H9 (cell line): Measurements from ENCODE around the gene LRSAM1. TPM values are rescaled to one million over a fixed set of nuclear protein-coding genes. Genes with fewer than 3 reads are reported as not detected.

Source experiments
- DNase-seq: peaks from one replicate; pipeline ENCODE4 v3.0.0-alpha.2; 2017
- H2AFZ ChIP-seq: one replicate; pipeline ENCODE4 v1.6.1; 2013; ENCODE audit warnings: mild to moderate bottlenecking, low read length, control low read depth, moderate library complexity
- H2AK5ac ChIP-seq: 2 replicates; pipeline ENCODE4 v1.6.1; 2013; ENCODE audit warnings: low read length, control low read depth, mixed read lengths; ENCODE audit not compliant: insufficient read length
- H2BK120ac ChIP-seq: one replicate; pipeline ENCODE4 v1.6.1; 2013; ENCODE audit warnings: low read depth, mild to moderate bottlenecking, low read length, control low read depth, inconsistent platforms; ENCODE audit not compliant: poor library complexity, severe bottlenecking
- H2BK12ac ChIP-seq: 2 replicates; pipeline ENCODE4 v1.6.1; 2013; ENCODE audit warnings: low read length, control low read depth, mixed read lengths, low read depth; ENCODE audit not compliant: insufficient read length
- H2BK15ac ChIP-seq: 2 replicates; pipeline ENCODE4 v1.6.1; 2013; ENCODE audit warnings: low read depth, low read length, control low read depth
- H2BK20ac ChIP-seq: one replicate; pipeline ENCODE4 v1.6.1; 2013; ENCODE audit warnings: low read depth, mild to moderate bottlenecking, low read length, control low read depth, inconsistent platforms; ENCODE audit not compliant: poor library complexity, severe bottlenecking
- H2BK5ac ChIP-seq: 2 replicates; pipeline ENCODE4 v1.6.1; 2013; ENCODE audit warnings: low read length, control low read depth, mixed read lengths; ENCODE audit not compliant: insufficient read length
- H3K14ac ChIP-seq: 2 replicates; pipeline ENCODE4 v1.6.1; 2013; ENCODE audit warnings: low read length, control low read depth; ENCODE audit not compliant: insufficient read depth
- H3K18ac ChIP-seq: 2 replicates; pipeline ENCODE4 v1.6.1; 2013; ENCODE audit warnings: low read depth, mild to moderate bottlenecking, mixed read lengths, low read length, control low read depth; ENCODE audit not compliant: insufficient read length
- H3K23ac ChIP-seq: 2 replicates; pipeline ENCODE4 v1.6.1; 2013; ENCODE audit warnings: low read length, control low read depth, mixed read lengths, low read depth; ENCODE audit not compliant: insufficient read length
- H3K23me2 ChIP-seq: 2 replicates; pipeline ENCODE4 v1.6.1; 2013; ENCODE audit warnings: low read depth, mild to moderate bottlenecking, mixed read lengths, low read length, control low read depth; ENCODE audit not compliant: insufficient read length, poor library complexity, severe bottlenecking
- H3K27ac ChIP-seq: 2 replicates; pipeline ENCODE4 v1.5.1; 2013; ENCODE audit warnings: low read length, control low read depth, mixed read lengths, low read depth; ENCODE audit not compliant: insufficient read length
- H3K27me3 ChIP-seq: 2 replicates; pipeline ENCODE4 v1.6.1; 2013; ENCODE audit warnings: low read length, control low read depth, inconsistent platforms; ENCODE audit not compliant: insufficient read depth
- H3K4ac ChIP-seq: 2 replicates; pipeline ENCODE4 v1.6.1; 2013; ENCODE audit warnings: low read depth, mild to moderate bottlenecking, control low read depth, inconsistent platforms, low read length, moderate library complexity
- H3K4me1 ChIP-seq: 2 replicates; pipeline ENCODE4 v1.6.1; 2013; ENCODE audit warnings: low read length, control low read depth, inconsistent platforms; ENCODE audit not compliant: insufficient read depth
- H3K4me2 ChIP-seq: 2 replicates; pipeline ENCODE4 v1.6.1; 2013; ENCODE audit warnings: low read length, control low read depth, mixed read lengths; ENCODE audit not compliant: insufficient read length, insufficient read depth
- H3K56ac ChIP-seq: 2 replicates; pipeline ENCODE4 v1.6.1; 2013; ENCODE audit warnings: low read depth, mild to moderate bottlenecking, mixed read lengths, low read length, control low read depth; ENCODE audit not compliant: insufficient read length
- H3K79me1 ChIP-seq: 2 replicates; pipeline ENCODE4 v1.6.1; 2013; ENCODE audit warnings: low read depth, mild to moderate bottlenecking, moderate library complexity, low read length, control low read depth, inconsistent platforms; ENCODE audit not compliant: insufficient read depth, poor library complexity, severe bottlenecking
- H3K79me2 ChIP-seq: 2 replicates; pipeline ENCODE4 v1.6.1; 2013; ENCODE audit warnings: low read length, control low read depth, inconsistent platforms; ENCODE audit not compliant: insufficient read depth
- H3K9ac ChIP-seq: 2 replicates; pipeline ENCODE4 v1.6.1; 2013; ENCODE audit warnings: low read length, control low read depth, mixed read lengths; ENCODE audit not compliant: insufficient read length; ENCODE audit errors: extremely low read depth
- H3K9me3 ChIP-seq: one replicate; pipeline ENCODE4 v1.6.1; 2013; ENCODE audit warnings: low read depth, low read length, inconsistent platforms; ENCODE audit not compliant: control insufficient read depth
- H3T11ph ChIP-seq: one replicate; pipeline ENCODE4 v1.6.1; 2013; ENCODE audit warnings: mild to moderate bottlenecking, low read length, control low read depth, inconsistent platforms
- H4K20me1 ChIP-seq: one replicate; pipeline ENCODE4 v1.6.1; 2013; ENCODE audit not compliant: control insufficient read depth, insufficient read length, insufficient read depth
- H4K5ac ChIP-seq: 2 replicates; pipeline ENCODE4 v1.6.1; 2013; ENCODE audit warnings: low read depth, mild to moderate bottlenecking, mixed read lengths, low read length, control low read depth; ENCODE audit not compliant: insufficient read length
- H4K8ac ChIP-seq: replicated peaks from 2 replicates; pipeline ENCODE4 v1.6.1; 2013; ENCODE audit warnings: low read length, control low read depth, mixed read lengths, low read depth; ENCODE audit not compliant: insufficient read length
- H4K91ac ChIP-seq: 2 replicates; pipeline ENCODE4 v1.6.1; 2013; ENCODE audit warnings: low read depth, mild to moderate bottlenecking, moderate library complexity, mixed read lengths, low read length, control low read depth; ENCODE audit not compliant: insufficient read length
- H3K27ac Mint-ChIP-seq, 3 experiments: 2 replicates in 2 of 3; 3 replicates in 1 of 3; pipeline ENCODE4 v1.8.0; 2020 to 2021; ENCODE audit warnings: mixed read lengths in 3 of 3, mild to moderate bottlenecking in 1 of 3, moderate library complexity in 1 of 3
- H3K27me3 Mint-ChIP-seq: 2 replicates; pipeline ENCODE4 v1.8.0; 2021; ENCODE audit warnings: low read depth, mild to moderate bottlenecking, moderate library complexity, mixed read lengths
- H3K36me3 Mint-ChIP-seq, 3 experiments: 2 replicates in 2 of 3; 3 replicates in 1 of 3; pipeline ENCODE4 v1.8.0; 2020 to 2021; ENCODE audit warnings: low read depth in 3 of 3, mixed read lengths in 3 of 3; ENCODE audit not compliant: insufficient read depth in 1 of 3
- H3K4me1 Mint-ChIP-seq, 2 experiments: 2 replicates each; pipeline ENCODE4 v1.8.0; 2020; ENCODE audit warnings: mixed read lengths in 2 of 2
- H3K4me3 Mint-ChIP-seq, 2 experiments: 2 replicates in 1 of 2; 3 replicates in 1 of 2; pipeline ENCODE4 v1.8.0; 2020 to 2021; ENCODE audit warnings: mild to moderate bottlenecking in 2 of 2, mixed read lengths in 2 of 2, moderate library complexity in 1 of 2
- H3K9me3 Mint-ChIP-seq, 2 experiments: 2 replicates in 1 of 2; 3 replicates in 1 of 2; pipeline ENCODE4 v1.8.0; 2020; ENCODE audit warnings: mild to moderate bottlenecking in 2 of 2, mixed read lengths in 2 of 2, moderate library complexity in 1 of 2
- WGBS: extraction: QIAGEN DNeasy Blood & Tissue Kit; methylation state at CpG from one replicate; pipeline ENCODE4 v1.1.7; 2013; ENCODE audit warnings: missing lambda C conversion rate, low lambda C conversion rate, mixed read lengths; ENCODE audit not compliant: insufficient read length; ENCODE audit errors: extremely low coverage; 5-methylcytosine and 5-hydroxymethylcytosine counted together
- total RNA-seq: library from RNA; stranded (reverse); gene quantifications from 2 replicates; pipeline ENCODE4 v1.2.1, GENCODE V29; 2021
- TF ChIP-seq, protein P1 (sequence below): fragments of 200-600 bp; sonication (generic); conservative IDR thresholded peaks from 3 replicates; pipeline ENCODE4 v1.8.0; 2021; ENCODE audit warnings: antibody characterized with exemption, mild to moderate bottlenecking

Gene LRSAM1
- total RNA-seq, 1 experiment from 2014 or later, result 16.2 TPM

DNA sequence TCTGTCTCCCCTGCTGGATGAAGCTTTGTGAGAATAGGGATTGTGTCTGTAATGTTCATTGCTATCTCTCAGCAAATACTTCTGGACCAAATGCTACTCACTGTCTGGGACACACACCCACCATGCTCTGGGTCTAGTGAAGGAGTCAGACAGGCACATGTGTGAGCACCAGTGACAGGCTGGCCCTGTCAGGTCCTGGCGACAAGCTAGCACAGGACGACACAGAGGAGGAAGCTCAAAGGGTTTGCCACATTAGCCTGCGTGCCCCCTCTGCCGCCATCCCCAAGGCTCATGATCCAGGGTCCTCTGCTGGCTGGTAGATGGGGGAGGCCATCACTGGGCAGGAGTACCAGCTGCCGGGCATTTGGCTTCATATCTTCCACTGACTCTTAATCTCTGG is 23.3 kb downstream of the LRSAM1 start:
- no peak for DNase-seq
- no peak overlapping the region for H3K23ac ChIP-seq
- no peaks in the 10 kb centered on the region for H4K20me1 ChIP-seq
- H2BK5ac ChIP-seq, result no peak overlapping the region
- Mint-ChIP-seq H3K27me3 (no peaks in the 10 kb centered on the region), H3K27ac (no peak overlapping the region), H3K4me1 (peaks cover 7 to 9% of the 10 kb centered on the region in 2 experiments; a peak in 3 of 4 replicates), H3K4me3 (no peak overlapping the region), H3K9me3 (no peaks in the 10 kb centered on the region), H3K36me3 (peaks cover 0 to 30% (median 28%) of the 10 kb centered on the region in 3 experiments; a peak in 6 of 7 replicates)
- H3K9me3 ChIP-seq, result no peaks in the 10 kb centered on the region
- H3K14ac ChIP-seq, result no peak overlapping the region
- no peak overlapping the region for H2AFZ ChIP-seq
- H2AK5ac ChIP-seq, result no peak overlapping the region
- no peak overlapping the region for H2BK120ac ChIP-seq
- H4K5ac ChIP-seq, result no peak overlapping the region
- no peak overlapping the region for H3K4me2 ChIP-seq
- H3K27ac ChIP-seq, result no peak overlapping the region
- no peak overlapping the region for H2BK20ac ChIP-seq
- H3K79me2 ChIP-seq, result no peaks in the 10 kb centered on the region
- H3K9ac ChIP-seq, result no peak overlapping the region
- H3K56ac ChIP-seq, result no peak overlapping the region
- no peaks in the 10 kb centered on the region for H3K4me1 ChIP-seq
- H3K27me3 ChIP-seq, result no peaks in the 10 kb centered on the region
- no peak overlapping the region for H2BK15ac ChIP-seq
- TF ChIP-seq, protein P1, sequence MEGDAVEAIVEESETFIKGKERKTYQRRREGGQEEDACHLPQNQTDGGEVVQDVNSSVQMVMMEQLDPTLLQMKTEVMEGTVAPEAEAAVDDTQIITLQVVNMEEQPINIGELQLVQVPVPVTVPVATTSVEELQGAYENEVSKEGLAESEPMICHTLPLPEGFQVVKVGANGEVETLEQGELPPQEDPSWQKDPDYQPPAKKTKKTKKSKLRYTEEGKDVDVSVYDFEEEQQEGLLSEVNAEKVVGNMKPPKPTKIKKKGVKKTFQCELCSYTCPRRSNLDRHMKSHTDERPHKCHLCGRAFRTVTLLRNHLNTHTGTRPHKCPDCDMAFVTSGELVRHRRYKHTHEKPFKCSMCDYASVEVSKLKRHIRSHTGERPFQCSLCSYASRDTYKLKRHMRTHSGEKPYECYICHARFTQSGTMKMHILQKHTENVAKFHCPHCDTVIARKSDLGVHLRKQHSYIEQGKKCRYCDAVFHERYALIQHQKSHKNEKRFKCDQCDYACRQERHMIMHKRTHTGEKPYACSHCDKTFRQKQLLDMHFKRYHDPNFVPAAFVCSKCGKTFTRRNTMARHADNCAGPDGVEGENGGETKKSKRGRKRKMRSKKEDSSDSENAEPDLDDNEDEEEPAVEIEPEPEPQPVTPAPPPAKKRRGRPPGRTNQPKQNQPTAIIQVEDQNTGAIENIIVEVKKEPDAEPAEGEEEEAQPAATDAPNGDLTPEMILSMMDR, result no peak
- WGBS, result no CpG with 5 or more reads among the region's 5 CpGs
- no peak overlapping the region for H3K4ac ChIP-seq
- H3K79me1 ChIP-seq, result no peaks in the 10 kb centered on the region
- no peak overlapping the region for H3K18ac ChIP-seq
- H4K8ac ChIP-seq, result no peak overlapping the region
- no peak overlapping the region for H4K91ac ChIP-seq
- H2BK12ac ChIP-seq, result no peak overlapping the region
- no peak overlapping the region for H3T11ph ChIP-seq
- H3K23me2 ChIP-seq, result no peaks in the 10 kb centered on the region
